GM10847 (cell line): ENCODE data around the gene KCNQ1.

ENCODE experiments used
- POLR2A ChIP-seq: IDR thresholded peaks from 2 replicates; pipeline ENCODE4 v1.6.1; 2011; ENCODE audit not compliant: insufficient read length; ENCODE audit errors: extremely low read depth

KCNQ1 gene

GRCh38 chr11:2562890-2563212 lies 118.0 kb downstream of the KCNQ1 start:
- TF ChIP-seq POLR2A, result no peak

- TF ChIP-seq POLR2A, result no peak
Measured at GRCh38 chr11:2563213-2564007, 118.6 kb downstream of the KCNQ1 start.

- no peak for TF ChIP-seq POLR2A
Measured at GRCh38 chr11:2564008-2564530, 119.3 kb downstream of the KCNQ1 start.

- no peak for TF ChIP-seq POLR2A
Measured at GRCh38 chr11:2564588-2565425, 120.0 kb downstream of the KCNQ1 start.

GRCh38 chr11:2565447-2566222 lies 120.8 kb downstream of the KCNQ1 start:
- no peak for TF ChIP-seq POLR2A

- TF ChIP-seq POLR2A, result no peak
Measured at GRCh38 chr11:2566223-2567025, 121.6 kb downstream of the KCNQ1 start.

- TF ChIP-seq POLR2A, result no peak
Measured at GRCh38 chr11:2567026-2567671, 122.3 kb downstream of the KCNQ1 start.

GRCh38 chr11:2569321-2569721 lies 124.5 kb downstream of the KCNQ1 start:
- TF ChIP-seq POLR2A, result no peak

- no peak for TF ChIP-seq POLR2A
Measured at GRCh38 chr11:2569731-2570210, 125.0 kb downstream of the KCNQ1 start.

- no peak for TF ChIP-seq POLR2A
Measured at GRCh38 chr11:2570211-2570811, 125.5 kb downstream of the KCNQ1 start.

- TF ChIP-seq POLR2A, result no peak
Measured at GRCh38 chr11:2570841-2571597, 126.2 kb downstream of the KCNQ1 start.

- no peak for TF ChIP-seq POLR2A
Measured at GRCh38 chr11:2571598-2572281, 126.9 kb downstream of the KCNQ1 start.
